ENCODE measurements around the gene TMEM108. TPM values are rescaled to one million over a fixed set of nuclear protein-coding genes. Genes with fewer than 3 reads are reported as not detected.

TMEM108 gene
- total RNA-seq, 4 donors from 2014 or later = 0.70 to 4.0 (median 1.4) TPM

DNA sequence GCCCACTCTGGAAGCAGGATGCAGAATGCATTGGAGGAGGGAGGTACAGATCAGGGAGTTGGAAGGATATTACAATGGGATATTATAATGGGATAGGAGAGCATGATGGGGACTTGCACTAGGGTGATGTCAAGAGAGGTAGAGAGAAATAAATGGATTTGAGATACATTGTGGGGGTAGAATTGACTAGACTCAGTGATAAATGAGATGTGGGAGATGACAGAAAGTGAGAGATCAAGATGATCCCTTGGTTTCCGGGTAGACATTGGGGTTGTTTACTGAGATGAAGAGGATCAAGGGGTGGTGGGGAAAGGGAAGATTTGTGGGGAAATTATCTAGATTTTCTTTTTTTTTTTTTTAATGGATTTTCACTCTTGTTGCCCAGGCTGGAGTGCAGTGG, 404.3 kb downstream of the TMEM108 start:
- DNase-seq (ENCODE audit: low spot score in 2 of 2) = no peak
- peaks cover 7% of the 10 kb centered on the region for H3K4me1 ChIP-seq
- no peak overlapping the region for H3K4me3 ChIP-seq
- no peak overlapping the region for H3K27ac ChIP-seq
- no peaks in the 10 kb centered on the region for H3K27me3 ChIP-seq
- 87% methylated on average over 1 of the region's 1 CpG for WGBS
- H3K9me3 ChIP-seq = no peaks in the 10 kb centered on the region
- H3K36me3 ChIP-seq = no peaks in the 10 kb centered on the region
- no peak for TF ChIP-seq EP300 (IDR thresholded peaks at IDR 0.05)
- no peak for TF ChIP-seq POLR2AphosphoS5 (IDR thresholded peaks at IDR 0.05)
- TF ChIP-seq, protein P1, sequence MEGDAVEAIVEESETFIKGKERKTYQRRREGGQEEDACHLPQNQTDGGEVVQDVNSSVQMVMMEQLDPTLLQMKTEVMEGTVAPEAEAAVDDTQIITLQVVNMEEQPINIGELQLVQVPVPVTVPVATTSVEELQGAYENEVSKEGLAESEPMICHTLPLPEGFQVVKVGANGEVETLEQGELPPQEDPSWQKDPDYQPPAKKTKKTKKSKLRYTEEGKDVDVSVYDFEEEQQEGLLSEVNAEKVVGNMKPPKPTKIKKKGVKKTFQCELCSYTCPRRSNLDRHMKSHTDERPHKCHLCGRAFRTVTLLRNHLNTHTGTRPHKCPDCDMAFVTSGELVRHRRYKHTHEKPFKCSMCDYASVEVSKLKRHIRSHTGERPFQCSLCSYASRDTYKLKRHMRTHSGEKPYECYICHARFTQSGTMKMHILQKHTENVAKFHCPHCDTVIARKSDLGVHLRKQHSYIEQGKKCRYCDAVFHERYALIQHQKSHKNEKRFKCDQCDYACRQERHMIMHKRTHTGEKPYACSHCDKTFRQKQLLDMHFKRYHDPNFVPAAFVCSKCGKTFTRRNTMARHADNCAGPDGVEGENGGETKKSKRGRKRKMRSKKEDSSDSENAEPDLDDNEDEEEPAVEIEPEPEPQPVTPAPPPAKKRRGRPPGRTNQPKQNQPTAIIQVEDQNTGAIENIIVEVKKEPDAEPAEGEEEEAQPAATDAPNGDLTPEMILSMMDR (IDR thresholded peaks at IDR 0.05) = no peak
- TF ChIP-seq POLR2A (IDR thresholded peaks at IDR 0.05) = no peak

DNA sequence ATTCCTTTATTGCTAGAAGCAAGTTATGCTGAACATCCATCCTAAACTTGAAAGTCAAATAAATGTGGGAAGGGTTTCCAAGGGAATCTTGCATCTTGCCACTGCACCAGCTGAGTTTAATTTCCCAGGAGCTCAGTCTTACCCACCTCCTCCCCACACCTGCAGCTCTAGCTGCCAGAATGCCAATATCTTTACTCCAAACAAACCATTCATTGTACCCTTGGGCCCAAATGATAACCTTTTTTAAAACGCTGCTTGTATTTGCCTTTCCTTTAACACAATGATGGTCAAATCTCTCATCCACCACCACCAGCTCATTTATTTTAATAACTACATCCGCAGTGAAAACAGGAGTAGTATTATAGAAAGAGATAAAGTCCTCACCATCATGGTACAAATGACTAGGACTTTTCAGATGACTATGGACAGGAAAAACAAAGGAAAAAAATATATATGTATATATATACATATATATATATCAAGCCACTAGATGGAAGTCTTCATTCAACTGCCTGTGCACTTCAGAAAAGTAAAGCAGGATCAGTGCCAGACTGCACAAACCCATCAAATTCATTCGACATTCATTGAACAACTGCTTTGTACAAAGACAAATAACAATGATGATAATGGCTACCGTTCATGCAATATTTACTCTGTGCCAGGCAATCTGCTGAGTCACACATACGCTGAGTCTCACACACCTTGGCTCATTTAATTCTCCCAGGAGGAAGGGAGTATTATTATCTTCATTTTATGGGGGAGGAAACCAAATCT, 405.6 kb downstream of the TMEM108 start:
- H3K9me3 ChIP-seq = no peaks in the 10 kb centered on the region
- no peak for DNase-seq (ENCODE audit: low spot score in 2 of 2)
- H3K27ac ChIP-seq = no peak overlapping the region
- H3K36me3 ChIP-seq = no peaks in the 10 kb centered on the region
- no peaks in the 10 kb centered on the region for H3K27me3 ChIP-seq
- WGBS = 48% methylated on average over 5 of the region's 5 CpGs
- no peak for TF ChIP-seq POLR2A (IDR thresholded peaks at IDR 0.05)
- no peak for TF ChIP-seq EP300 (IDR thresholded peaks at IDR 0.05)
- TF ChIP-seq, protein P1 (IDR thresholded peaks at IDR 0.05) = no peak
- TF ChIP-seq POLR2AphosphoS5 (IDR thresholded peaks at IDR 0.05) = no peak
- no peak overlapping the region for H3K4me3 ChIP-seq
- H3K4me1 ChIP-seq = peaks cover 7% of the 10 kb centered on the region

DNA sequence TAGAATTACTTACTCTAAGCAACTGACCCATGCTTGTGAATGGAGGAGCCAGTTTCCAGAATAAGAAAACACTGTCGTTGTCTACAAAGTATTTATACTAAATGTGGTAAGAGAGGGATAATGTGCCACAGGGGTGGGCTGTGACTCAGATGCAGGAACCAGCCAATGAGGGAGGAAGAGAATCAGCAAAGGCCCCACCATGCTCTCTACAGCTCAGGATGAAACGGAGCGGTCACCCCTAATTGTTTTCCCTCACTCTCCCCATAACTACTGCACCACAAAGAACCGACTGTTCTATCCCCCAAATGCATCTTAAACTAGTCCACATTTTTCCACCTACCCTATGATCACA, 406.2 kb downstream of the TMEM108 start:
- WGBS = 79% methylated on average over 4 of the region's 4 CpGs

DNA sequence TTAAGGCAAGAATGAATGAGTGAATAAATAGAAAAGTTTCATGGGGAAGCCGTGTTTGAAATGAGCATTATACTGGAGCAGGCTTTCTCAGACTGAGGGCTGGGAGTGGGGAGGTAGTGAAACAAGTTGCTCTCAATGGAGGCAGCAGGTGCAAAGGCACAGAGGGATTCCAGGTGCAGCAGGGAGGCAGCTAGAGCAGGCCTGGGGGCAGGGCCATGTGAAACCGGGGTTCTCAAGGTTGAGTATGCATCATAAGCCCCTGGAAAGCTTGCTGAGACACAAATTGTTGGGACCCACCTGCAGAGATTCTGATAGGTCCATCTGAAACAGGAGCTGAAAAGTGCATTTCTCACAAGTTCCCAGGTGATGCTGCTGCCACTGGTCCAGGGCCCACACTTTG, 406.9 kb downstream of the TMEM108 start:
- WGBS = 76% methylated on average over 2 of the region's 2 CpGs
- H3K4me1 ChIP-seq = peaks cover 7% of the 10 kb centered on the region
- no peak for DNase-seq (ENCODE audit: low spot score in 2 of 2)
- no peaks in the 10 kb centered on the region for H3K9me3 ChIP-seq
- TF ChIP-seq POLR2AphosphoS5 (IDR thresholded peaks at IDR 0.05) (no peak), EP300 (IDR thresholded peaks at IDR 0.05) (no peak), POLR2A (IDR thresholded peaks at IDR 0.05) (no peak)
- TF ChIP-seq, protein P1 (IDR thresholded peaks at IDR 0.05) = no peak
- H3K27me3 ChIP-seq = no peaks in the 10 kb centered on the region
- H3K36me3 ChIP-seq = no peaks in the 10 kb centered on the region
- H3K4me3 ChIP-seq = no peak overlapping the region
- no peak overlapping the region for H3K27ac ChIP-seq

More for the DNA sequence above, 406.2 kb downstream of the TMEM108 start:
- Histone ChIP-seq H3K9me3 (no peaks in the 10 kb centered on the region), H3K27ac (no peak overlapping the region), H3K36me3 (no peaks in the 10 kb centered on the region), H3K4me1 (peaks cover 7% of the 10 kb centered on the region), H3K27me3 (no peaks in the 10 kb centered on the region), H3K4me3 (no peak overlapping the region)
- TF ChIP-seq POLR2AphosphoS5 (IDR thresholded peaks at IDR 0.05) = no peak
- TF ChIP-seq POLR2A (IDR thresholded peaks at IDR 0.05) = no peak
- TF ChIP-seq EP300 (IDR thresholded peaks at IDR 0.05) = no peak
- TF ChIP-seq, protein P1 (IDR thresholded peaks at IDR 0.05) = no peak
- DNase-seq (ENCODE audit: low spot score in 2 of 2) = no peak

Measured in suprapubic skin (tissue), 4 donors.